Smooth muscle cell (in vitro differentiated cells): Measurements from ENCODE around the gene OSBPL6. TPM values are rescaled to one million over a fixed set of nuclear protein-coding genes. Genes with fewer than 3 reads are reported as not detected.

ENCODE experiments used
- DNase-seq: peaks from one replicate; lab custom pipeline; 2025; ENCODE audit not compliant: unreplicated experiment; lab: John Stamatoyannopoulos, UW
- H2AFZ ChIP-seq: fragments of 200-600 bp; sonication (generic); 2 replicates; pipeline ENCODE4 v1.6.0; 2016; ENCODE audit warnings: antibody characterized with exemption, low read depth, mild to moderate bottlenecking
- H3F3A ChIP-seq: fragments of 200-600 bp; sonication (generic); 2 replicates; pipeline ENCODE4 v1.6.0; 2017; ENCODE audit warnings: antibody characterized with exemption, low read depth
- H3K27ac ChIP-seq: fragments of 200-600 bp; sonication (generic); 2 replicates; pipeline ENCODE4 v1.5.1; 2016; ENCODE audit warnings: low read depth, mild to moderate bottlenecking
- H3K27me3 ChIP-seq: fragments of 200-600 bp; sonication (generic); 2 replicates; pipeline ENCODE4 v1.6.1; 2016; ENCODE audit warnings: low read depth, mild to moderate bottlenecking
- H3K36me3 ChIP-seq: fragments of 200-600 bp; sonication (generic); 2 replicates; pipeline ENCODE4 v1.5.1; 2016; ENCODE audit warnings: low read depth
- H3K4me1 ChIP-seq: fragments of 200-600 bp; sonication (generic); 2 replicates; pipeline ENCODE4 v1.5.1; 2016; ENCODE audit warnings: low read depth
- H3K4me2 ChIP-seq: fragments of 200-600 bp; sonication (generic); 2 replicates; pipeline ENCODE4 v1.6.0; 2016; ENCODE audit warnings: mild to moderate bottlenecking
- H3K4me3 ChIP-seq: fragments of 200-600 bp; sonication (generic); 2 replicates; pipeline ENCODE4 v1.5.1; 2016; ENCODE audit warnings: mild to moderate bottlenecking
- H3K79me2 ChIP-seq: fragments of 200-600 bp; sonication (generic); 2 replicates; pipeline ENCODE4 v1.6.0; 2016; ENCODE audit warnings: low read depth, mild to moderate bottlenecking
- H3K9ac ChIP-seq: fragments of 200-600 bp; sonication (generic); 2 replicates; pipeline ENCODE4 v1.6.0; 2016; ENCODE audit warnings: low read depth
- H3K9me3 ChIP-seq: fragments of 200-600 bp; sonication (generic); replicated peaks from 2 replicates; pipeline ENCODE4 v1.5.1; 2016; ENCODE audit warnings: low read depth
- H4K20me1 ChIP-seq: fragments of 200-600 bp; sonication (generic); 2 replicates; pipeline ENCODE4 v1.6.0; 2016; ENCODE audit warnings: low read depth
- WGBS: methylation state at CpG from one replicate; pipeline ENCODE4 v1.1.7; 2016; ENCODE audit warnings: low lambda C conversion rate; 5-methylcytosine and 5-hydroxymethylcytosine counted together
- polyA plus RNA-seq: library from polyadenylated mRNA; unstranded; fragments of >200 nt; fragmentation: Nextera tagmentation; extraction: Ambion mirVana; gene quantifications from 2 replicates; pipeline ENCODE4 v1.2.1, GENCODE V29; 2016
- total RNA-seq: library from RNA; depleted of rRNA; stranded (reverse); fragments of >200 nt; gene quantifications from 2 replicates; pipeline ENCODE4 v1.2.3, GENCODE V29; 2014
- TF ChIP-seq, protein P1 (sequence below): fragments of 200-600 bp; sonication (generic); IDR thresholded peaks from 2 replicates; pipeline ENCODE4 v1.5.1; 2017; ENCODE audit warnings: borderline replicate concordance, mild to moderate bottlenecking, antibody characterized with exemption; ENCODE audit not compliant: insufficient read depth, poor library complexity, severe bottlenecking

Gene OSBPL6
- total and polyA plus RNA-seq, 2 experiments from 2014 or later, result 7.4 to 7.6 TPM

DNA sequence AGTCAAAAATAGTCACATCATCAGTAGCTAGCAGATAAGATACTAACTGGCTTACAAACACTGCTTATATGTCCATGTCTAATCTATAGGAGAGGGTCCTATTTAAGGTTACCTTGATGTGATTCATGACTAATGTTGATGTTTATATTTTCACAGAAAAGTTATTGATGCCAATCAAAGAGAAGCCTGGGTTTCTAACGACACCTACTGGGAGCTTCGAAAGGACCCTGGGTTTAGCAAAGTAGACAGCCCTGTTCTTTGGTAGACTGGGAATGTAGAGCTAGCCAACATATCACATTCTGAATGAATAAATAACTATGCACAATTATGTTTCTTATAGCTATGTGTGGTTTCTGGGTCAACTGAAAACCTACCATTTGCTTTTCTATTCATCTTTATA lies 201.0 kb downstream of the OSBPL6 start:
- Histone ChIP-seq H3K4me2 (no peak overlapping the region), H3K4me3 (no peak overlapping the region), H3K79me2 (no peaks in the 10 kb centered on the region), H3K4me1 (no peaks in the 10 kb centered on the region), H3K9me3 (no peaks in the 10 kb centered on the region), H3K27ac (no peak overlapping the region), H3K36me3 (no peaks in the 10 kb centered on the region), H3K9ac (no peak overlapping the region), H4K20me1 (no peaks in the 10 kb centered on the region), H2AFZ (no peak overlapping the region), H3K27me3 (no peaks in the 10 kb centered on the region), H3F3A (no peaks in the 10 kb centered on the region)
- DNase-seq, result no peak
- 94% methylated on average over 2 of the region's 2 CpGs for WGBS
- TF ChIP-seq, protein P1, sequence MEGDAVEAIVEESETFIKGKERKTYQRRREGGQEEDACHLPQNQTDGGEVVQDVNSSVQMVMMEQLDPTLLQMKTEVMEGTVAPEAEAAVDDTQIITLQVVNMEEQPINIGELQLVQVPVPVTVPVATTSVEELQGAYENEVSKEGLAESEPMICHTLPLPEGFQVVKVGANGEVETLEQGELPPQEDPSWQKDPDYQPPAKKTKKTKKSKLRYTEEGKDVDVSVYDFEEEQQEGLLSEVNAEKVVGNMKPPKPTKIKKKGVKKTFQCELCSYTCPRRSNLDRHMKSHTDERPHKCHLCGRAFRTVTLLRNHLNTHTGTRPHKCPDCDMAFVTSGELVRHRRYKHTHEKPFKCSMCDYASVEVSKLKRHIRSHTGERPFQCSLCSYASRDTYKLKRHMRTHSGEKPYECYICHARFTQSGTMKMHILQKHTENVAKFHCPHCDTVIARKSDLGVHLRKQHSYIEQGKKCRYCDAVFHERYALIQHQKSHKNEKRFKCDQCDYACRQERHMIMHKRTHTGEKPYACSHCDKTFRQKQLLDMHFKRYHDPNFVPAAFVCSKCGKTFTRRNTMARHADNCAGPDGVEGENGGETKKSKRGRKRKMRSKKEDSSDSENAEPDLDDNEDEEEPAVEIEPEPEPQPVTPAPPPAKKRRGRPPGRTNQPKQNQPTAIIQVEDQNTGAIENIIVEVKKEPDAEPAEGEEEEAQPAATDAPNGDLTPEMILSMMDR, result no peak

DNA sequence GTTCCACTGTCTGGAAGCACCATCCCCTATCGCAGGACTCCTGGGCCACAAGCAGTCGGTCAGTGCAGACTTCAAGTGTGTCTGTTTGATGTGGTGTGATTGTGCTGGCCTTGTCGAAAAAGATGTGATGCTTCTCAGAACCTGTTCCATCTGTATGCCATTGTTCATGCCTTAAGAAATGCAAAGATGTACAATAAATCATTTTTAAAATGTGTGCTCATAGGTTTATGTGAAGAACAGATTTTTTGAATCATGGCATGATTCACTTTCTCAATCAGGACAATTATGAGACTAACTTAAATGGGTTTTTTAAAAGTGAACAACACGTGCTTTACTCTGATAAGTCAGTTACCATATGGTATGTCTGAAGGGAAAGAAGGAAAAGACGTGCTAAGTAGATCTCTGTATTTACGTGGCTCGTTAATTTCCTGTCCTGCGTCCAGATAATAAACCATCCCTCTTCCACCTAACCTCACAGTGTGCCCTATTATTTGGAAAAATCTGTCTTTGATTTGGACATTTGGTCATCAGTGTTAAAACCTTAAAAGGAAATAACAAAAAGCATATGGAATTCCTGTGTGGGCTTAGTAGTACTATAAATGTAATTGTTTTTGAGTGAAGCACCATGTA lies 201.7 kb downstream of the OSBPL6 start:
- Histone ChIP-seq H3K4me2 (no peak overlapping the region), H3K27ac (no peak overlapping the region), H3K4me3 (no peak overlapping the region), H3K27me3 (no peaks in the 10 kb centered on the region), H2AFZ (no peak overlapping the region), H3K9ac (no peak overlapping the region), H3K4me1 (no peaks in the 10 kb centered on the region), H4K20me1 (no peaks in the 10 kb centered on the region), H3K9me3 (no peaks in the 10 kb centered on the region), H3K36me3 (no peaks in the 10 kb centered on the region), H3F3A (no peaks in the 10 kb centered on the region), H3K79me2 (no peaks in the 10 kb centered on the region)
- no peak for DNase-seq
- TF ChIP-seq, protein P1, result no peak
- 64% methylated on average over 8 of the region's 8 CpGs for WGBS

DNA sequence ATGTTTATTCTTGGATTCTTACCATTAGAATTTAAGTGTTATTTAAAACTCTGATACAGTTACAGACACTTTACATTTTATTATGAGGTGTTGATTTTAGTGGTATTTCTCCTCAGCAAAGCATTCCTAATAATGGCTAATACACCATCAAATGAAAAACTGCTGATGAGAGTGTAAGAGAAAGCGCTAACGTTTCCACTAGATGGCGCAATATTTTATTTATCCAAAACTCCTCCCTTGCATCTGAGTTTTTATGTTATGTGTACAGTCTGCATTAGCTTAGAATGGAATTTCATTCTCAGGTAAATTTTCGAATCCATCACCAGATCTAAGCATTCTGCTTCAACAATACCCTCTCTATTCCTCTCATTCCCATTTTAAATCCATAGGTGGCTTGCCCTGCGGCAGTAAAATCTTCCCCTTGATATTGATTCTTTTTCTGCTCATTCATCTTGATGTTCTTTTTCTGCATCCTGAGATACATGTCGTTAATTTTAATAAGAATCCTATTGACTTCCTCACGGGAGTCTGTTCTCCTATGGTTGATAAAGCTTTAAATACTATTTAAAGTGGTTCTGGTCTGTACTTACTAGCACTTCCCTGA lies 202.8 kb downstream of the OSBPL6 start:
- no peaks in the 10 kb centered on the region for H3K36me3 ChIP-seq
- no peak for DNase-seq
- H2AFZ ChIP-seq, result no peak overlapping the region
- H4K20me1 ChIP-seq, result no peaks in the 10 kb centered on the region
- WGBS, result 18% methylated on average over 7 of the region's 7 CpGs
- no peaks in the 10 kb centered on the region for H3K9me3 ChIP-seq
- H3K9ac ChIP-seq, result no peak overlapping the region
- H3K4me3 ChIP-seq, result no peak overlapping the region
- TF ChIP-seq, protein P1, result peak; percentile 61
- no peak overlapping the region for H3K27ac ChIP-seq
- no peaks in the 10 kb centered on the region for H3K4me1 ChIP-seq
- H3F3A ChIP-seq, result no peaks in the 10 kb centered on the region
- no peak overlapping the region for H3K4me2 ChIP-seq
- H3K27me3 ChIP-seq, result no peaks in the 10 kb centered on the region
- H3K79me2 ChIP-seq, result no peaks in the 10 kb centered on the region

DNA sequence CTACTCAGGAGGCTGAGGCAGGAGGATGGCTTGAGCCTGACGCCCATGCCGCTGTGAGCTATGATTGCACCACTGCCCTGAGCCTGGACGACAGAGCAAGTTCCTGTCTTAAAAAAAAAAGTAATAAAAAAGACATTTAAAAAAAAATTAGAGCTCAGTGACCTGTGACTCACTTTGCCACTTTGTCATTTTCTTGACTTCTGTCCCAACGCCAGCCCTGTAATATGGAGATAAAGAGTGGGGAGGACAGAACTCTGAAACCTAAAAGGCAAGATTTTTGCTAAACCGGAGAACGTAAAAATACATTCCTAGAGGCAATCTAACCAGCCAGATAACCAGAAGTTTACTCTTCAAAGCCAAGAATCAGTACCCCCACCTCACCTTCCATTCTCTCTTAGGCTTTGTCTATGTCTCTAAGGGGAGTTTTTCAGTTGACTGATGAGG lies 207.7 kb downstream of the OSBPL6 start:
- Histone ChIP-seq H3K27me3 (no peaks in the 10 kb centered on the region), H3K4me2 (no peak overlapping the region), H2AFZ (no peak overlapping the region), H3K4me3 (no peak overlapping the region), H3K9me3 (no peaks in the 10 kb centered on the region), H3K9ac (no peak overlapping the region), H3K4me1 (no peaks in the 10 kb centered on the region), H3K27ac (no peak overlapping the region), H3K79me2 (no peaks in the 10 kb centered on the region), H3K36me3 (no peaks in the 10 kb centered on the region), H3F3A (no peaks in the 10 kb centered on the region), H4K20me1 (no peaks in the 10 kb centered on the region)
- no peak for DNase-seq
- TF ChIP-seq, protein P1, result no peak
- 77% methylated on average over 6 of the region's 6 CpGs for WGBS
